ENCODE results near the gene FOCAD.

- no peak for TF ChIP-seq CTCF (IDR thresholded peaks at IDR 0.05)
- TF ChIP-seq POLR2A (IDR thresholded peaks at IDR 0.05) = no peak
- TF ChIP-seq EP300 (IDR thresholded peaks at IDR 0.05) = no peak
These were observed 5.8 kb downstream of the FOCAD start for GRCh38 chr9:20689833-20690232.
